Left kidney (tissue), 2 donors: ENCODE data around the gene RBCK1. TPM values are rescaled to one million over a fixed set of nuclear protein-coding genes. Genes with fewer than 3 reads are reported as not detected.
A peak's percentile ranks its signal among the peaks of the same experiment; 100 is the strongest.
"Not testable (repeated sequence)": the region's sequence is repeated elsewhere in the genome, so short reads cannot be mapped to it uniquely, and the experiment has no call there.

Experiments used
- DNase-seq: peaks from one replicate; pipeline ENCODE4 v3.0.0-alpha.2; 2013
- polyA plus RNA-seq: library from polyadenylated mRNA; unstranded; fragments of 120-200 nt; gene quantifications from one replicate; pipeline ENCODE4 v1.2.1, GENCODE V29; 2013; ENCODE audit not compliant: insufficient read length

The RBCK1 gene
- polyA plus RNA-seq, 1 donor, result 94.4 TPM

DNA sequence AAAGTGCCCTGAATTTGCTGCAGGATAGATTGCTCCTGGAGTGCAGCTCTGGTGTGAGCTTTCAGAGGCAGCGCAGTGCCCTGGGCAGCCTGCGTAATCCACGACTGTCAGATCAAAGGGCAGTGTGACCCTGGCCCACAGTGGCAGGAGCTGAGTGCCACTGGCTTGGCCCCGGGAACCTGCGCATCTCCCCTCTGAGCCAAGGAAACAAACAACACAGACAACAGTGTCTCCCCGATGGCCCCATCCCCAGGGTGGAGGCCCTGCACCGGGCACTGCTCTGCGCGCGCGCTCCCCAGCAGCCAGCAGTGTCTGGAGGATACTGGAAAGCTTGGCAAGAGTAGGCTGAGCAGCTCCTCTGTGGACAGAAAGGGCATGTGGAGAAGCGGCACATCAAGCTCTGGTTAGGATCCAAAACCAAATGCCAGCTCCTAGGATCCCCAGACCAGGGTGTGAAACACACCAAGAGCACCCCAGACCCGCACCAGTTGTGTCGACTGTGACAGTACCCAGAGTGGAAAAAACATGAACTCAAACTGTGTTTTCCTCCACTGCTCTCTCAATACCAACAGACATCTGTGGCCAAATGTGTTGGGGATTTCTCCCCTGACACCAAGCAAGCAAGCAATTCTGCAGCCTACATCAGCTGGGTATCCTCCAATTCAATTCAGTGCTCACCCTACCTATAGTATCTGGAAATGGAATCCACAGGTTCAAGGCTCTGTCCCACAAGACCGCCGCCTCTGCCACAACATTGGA lies 26.7 kb downstream of the RBCK1 start:
- DNase-seq, result no peak

DNA sequence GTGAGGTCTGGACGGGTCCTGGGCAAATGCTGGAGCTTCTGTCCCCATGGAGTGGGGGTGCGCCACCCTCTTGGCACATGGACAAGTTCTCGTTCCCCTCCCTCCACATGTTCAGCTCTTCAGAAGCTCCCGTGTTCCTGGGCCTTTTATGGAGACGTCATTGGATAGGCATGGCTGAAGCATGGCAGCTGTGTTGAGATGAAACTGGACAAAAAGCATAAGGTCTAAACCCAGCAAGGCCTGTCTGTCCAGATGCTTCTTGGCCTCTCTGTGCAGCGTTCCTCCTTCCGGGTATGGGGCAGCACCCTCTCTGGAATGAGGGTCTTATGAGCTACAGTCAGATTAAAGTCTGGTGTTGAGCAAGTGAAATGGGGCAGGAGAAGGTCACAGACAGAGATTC lies 27.5 kb downstream of the RBCK1 start:
- DNase-seq, result no peak

DNA sequence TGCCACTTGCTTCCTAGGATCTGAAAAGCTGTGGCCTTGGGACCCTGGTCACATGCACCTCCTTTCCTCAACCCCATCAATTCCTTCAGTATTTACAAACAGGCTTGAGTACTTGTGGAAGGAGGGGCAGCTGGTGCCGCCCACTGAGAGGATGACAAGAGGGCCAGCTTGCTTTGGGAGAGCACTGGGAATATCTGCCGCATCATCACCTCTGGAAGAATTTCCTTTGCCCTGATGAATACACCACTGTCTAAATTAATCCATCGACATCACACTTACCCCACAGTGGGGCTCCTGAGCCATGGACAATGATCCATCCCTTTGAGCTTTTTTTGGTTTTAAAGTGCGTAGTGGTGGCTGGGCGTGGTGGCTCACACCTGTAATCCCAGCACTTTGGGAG lies 28.4 kb downstream of the RBCK1 start:
- no peak for DNase-seq

DNA sequence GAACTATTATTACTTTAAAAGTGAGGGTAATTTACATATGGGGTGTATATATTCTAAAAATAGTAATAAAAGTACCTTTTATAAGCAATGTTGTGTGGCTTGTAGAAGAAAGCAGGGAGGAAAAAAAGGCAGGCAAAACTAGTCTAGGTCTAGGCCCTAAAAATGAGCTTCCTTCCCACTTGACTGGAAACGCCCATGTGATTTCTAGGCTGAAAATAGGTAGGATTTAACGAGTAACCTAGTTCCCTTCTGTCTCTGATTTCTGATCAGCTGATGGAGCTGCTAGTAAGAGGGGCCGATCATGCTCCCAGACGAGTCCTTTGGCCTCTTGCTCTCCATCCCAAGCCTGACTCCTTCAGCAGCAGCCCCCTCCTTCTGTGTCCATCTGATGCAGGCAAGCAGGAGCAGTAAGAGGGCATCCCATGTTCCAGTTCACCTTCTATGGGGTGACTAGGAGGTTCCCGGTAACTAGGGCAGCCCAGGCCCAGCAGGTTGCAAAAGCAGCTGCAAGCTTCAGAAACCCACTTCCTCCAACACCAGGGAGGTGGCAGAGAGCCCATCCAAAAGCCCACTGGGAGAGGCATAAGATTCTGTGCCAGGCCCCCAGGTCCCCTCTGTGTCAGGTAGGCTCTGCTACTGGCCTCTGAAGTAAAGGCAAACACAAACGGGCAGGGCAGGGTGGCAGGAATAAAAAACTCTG lies 29.8 kb downstream of the RBCK1 start:
- no peak for DNase-seq

DNA sequence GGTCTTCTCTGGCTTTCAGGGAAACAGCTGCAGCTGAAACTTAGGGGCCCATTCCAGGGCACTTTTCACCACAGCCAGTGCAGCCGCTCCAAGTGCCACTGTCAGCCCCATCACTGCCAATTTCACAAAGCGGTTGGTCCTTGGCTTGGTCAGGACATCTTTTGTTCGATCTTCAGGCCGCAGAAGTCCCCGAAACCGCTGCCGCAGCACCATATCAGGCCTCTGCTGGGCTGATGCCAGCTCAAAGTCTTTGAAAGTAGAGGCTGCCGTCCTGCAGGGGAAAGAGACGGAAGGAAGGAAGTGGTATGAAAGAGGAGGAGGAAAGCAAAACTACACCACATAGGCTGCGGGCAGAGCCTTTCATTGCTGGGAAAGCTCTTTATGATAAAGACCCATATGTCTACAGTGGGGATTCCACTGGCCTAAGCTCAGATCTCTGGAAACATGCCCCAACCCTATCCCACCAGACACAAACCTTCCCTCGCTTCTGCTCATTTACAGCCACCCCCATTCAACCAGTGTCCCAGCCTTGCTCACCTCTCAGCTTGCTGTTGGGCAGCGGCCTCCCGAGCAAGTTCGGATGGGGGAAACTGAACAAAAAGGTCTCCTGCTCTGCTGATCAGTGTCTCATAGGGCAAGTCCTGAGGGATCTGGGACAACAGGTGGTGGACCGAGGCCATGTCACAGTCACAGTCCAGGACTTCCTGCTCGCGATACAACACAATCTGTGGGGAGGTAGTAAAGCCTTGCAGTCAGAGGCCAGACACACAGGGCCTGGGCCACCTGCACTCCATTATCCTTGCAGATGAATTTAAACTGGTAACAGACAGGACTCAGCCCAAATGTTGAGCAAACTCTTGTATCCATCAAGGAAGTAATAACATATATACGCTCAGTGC lies 30.7 kb downstream of the RBCK1 start:
- DNase-seq, result no peak

DNA sequence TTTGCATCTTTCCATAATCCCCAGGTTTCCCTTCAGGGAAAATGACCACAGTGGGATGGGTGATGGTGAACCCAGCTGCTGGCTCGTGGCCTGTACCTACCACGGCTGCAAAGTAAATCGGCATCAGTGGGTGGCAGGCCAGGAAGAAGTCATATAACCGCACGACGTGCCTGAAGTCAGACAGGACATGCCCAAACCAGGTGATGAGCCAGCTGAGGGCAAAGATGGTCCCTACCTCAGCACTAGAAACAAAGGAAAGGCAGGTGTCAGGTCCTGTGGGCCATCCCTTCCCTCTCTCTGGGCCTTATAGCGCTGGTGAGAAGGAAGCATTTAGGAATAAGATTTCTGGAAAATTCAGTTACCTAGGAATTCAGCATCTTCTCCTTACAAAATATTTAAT lies 32.0 kb downstream of the RBCK1 start:
- DNase-seq, result no peak

DNA sequence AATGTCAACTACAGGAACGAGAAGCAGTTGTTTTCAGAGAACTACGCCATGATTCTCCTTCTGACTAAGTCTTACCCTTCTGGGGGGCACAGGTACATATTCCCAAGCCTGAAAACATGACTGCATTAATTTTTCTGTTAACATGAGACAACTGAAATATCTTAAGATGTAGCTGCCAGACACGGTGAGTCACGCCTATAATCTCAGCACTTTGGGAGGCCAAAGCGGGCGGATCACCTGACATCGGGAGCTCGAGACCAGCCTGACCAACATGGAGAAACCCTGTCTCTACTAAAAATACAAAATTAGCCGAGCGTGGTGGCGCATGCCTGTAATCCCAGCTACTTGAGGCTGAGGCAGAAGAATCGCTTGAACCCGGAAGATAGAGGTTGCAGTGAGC lies 32.5 kb downstream of the RBCK1 start:
- no peak for DNase-seq

DNA sequence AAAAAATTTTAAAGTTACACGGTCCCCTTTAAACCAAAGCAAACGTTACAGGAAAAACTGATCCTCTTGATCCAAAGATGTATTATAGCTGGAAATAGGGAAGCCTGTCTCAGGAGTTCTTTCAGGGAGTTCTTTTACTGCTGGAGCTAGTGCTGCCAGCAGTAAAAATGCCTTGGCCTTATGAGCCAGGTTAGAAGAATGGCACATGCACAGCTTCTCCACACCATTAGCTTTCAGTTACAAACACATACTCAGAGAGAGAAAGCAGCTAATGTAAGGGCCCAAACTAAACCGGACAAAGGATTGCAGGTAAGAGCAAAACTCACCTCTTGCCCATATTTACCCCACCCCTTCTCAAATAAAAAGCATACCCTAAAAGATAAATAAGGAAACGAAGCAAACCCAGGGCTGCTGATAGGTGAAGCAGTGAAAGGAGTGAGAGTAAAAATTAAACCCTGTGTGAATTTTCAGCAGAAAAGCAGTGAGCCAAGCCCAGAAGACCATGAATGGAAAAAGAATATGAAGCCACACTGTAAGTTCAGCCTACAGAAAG lies 35.2 kb downstream of the RBCK1 start:
- DNase-seq, result no peak

DNA sequence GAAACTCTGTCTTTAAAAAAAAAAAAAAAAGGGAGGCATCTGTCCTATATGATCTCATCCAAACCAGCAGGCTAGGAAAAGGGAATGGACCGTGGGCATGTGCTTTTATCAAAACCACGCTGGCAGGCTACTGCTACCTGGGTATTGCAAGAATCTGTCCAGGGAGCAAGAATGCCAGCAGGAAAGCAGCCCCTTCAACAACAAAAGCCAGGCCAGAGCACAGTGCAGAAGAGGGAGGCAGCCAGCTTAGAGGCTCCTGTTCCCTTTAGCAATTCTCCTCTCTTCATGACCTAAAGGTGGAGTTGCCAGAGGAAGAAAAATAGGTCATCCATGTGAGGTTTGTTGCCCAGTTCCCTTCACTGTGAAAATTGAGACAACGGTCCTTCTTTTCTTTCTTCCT lies 36.0 kb downstream of the RBCK1 start:
- DNase-seq, result no peak

DNA sequence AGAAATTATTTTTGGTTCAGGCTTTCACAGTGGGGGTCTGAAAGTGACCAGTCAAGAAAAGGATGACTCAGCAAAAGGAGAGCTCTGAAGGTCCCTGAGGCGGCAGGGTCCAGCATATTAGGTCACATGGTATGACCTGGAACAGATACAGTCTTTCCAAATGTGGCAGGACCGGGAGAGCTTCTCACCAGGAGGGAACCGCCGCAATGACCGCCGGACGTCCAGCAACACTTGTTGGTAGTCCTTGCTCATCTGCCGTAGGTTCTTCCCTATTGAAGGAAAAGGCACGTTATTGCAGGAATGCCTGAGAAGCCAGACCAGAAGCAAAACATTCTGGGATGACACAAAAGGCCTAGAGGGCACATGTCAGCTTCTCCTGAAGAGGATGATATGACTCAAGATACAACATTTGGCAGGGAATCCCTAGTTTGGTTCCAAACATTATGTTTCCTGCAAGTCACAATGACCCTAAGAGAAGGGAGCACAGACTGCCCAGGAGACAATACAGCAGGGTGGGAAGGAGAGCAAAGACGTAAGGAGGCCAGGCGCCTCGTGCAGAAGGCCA lies 36.8 kb downstream of the RBCK1 start:
- DNase-seq, result no peak

DNA sequence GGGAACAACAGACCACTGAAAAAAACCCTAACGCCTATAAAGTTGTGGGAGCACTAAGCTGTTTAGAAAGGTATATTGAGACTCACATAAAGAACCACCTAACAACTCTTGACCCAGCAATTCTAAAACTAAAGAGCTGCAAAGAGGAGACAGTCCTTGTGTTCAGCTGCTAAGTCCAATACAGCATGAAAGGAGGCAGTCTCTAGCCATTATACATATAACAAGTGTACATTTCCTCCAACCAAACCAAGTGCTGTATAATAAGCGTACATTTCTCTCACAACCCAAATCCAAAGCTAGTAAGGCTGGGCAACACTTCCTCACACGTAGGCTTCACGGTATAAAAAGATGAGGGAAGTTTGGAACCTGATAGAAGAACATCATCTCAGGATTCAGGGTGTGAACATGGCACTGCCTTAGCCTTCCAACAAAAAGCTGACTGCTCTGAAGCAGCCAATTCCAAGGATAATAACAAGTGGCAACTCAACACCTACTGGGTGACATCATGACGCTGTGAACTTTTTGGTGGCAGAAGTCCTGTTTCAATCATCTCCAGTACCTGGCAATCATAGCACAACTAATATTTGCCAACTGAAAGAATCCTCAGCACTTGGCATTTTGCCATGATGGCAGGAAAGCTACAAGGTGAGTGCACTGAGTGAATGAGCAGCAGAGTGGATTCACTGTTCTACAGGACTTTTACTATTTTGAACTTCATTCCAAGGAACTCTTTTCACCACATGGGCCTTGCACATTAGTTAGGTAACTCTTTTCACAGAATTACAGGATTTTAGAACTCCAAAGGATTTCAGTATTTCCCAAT lies 37.6 kb downstream of the RBCK1 start:
- DNase-seq, result no peak

DNA sequence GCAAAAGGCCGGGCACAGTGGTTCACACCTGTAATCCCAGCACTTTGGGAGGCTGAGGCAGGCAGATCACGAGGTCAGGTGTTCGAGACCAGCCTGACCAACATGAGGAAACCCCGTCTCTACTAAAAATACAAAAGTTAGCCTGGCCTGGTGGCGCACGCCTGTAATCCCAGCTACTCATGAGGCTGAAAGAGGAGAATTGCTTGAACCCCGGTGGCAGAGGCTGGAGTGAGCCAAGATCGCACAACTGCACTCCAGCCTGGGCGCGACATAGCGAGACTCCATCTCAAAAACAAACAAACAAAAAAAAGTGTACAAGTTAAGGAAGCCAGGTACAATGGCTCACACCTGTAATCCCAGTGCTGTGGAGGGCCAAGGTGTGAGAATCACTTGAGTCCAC lies 43.9 kb downstream of the RBCK1 start:
- DNase-seq, result not testable (repeated sequence)

DNA sequence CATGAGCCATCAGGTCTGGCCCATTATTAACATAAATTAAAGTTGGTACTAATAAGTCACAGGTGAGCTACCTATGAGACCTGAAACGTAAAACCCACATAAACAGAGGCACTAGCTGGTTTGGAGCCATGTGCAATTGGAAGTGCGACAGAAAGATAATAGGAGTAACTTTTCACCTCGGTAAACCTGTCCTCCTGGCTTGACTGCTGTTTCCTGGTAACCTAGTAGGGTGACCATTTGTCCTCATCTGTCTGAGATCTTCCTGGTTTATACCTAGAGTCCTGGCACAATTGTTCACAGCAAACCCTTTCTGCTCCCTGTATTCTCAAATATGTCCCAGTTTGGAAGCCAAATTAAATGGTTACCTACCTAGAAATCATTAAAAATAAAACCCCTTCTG lies 46.9 kb downstream of the RBCK1 start:
- no peak for DNase-seq

DNA sequence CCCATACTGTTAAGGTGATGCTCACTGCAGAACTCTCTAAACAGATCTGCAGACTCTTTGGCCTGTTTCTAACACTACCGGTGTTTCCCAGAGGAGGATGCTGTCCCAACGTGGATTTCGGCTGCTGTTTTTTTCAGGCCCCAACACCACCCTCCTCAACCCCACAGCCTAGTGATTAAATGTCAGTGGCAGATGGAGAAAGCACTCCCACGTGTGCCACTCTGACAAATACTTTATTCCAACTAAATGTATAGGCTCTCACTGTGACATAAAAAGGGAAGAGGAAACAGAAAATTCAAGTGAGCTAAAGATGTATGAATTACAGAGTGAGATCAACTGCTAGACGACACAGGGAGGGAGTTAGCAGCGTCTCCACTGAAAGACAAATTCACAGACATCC lies 50.7 kb downstream of the RBCK1 start:
- no peak for DNase-seq

DNA sequence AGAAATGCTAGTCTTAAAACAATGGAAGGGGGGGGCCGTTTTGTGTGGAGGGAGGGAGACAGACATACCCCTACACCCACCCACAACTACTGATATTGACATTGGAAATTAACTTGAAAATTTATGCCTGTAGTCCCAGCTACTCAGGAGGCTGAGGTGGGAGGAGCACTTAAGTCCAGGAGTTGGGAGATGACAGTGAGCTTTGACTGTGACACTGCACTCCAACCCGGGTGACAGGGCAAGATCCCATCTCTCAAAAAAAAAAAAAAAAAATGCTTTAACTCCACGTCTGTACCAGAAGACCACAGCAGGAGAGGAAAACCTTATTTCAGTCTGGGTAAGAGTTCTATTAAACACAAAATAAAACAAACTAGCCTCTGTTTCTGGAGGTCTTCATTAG lies 52.1 kb downstream of the RBCK1 start:
- no peak for DNase-seq

DNA sequence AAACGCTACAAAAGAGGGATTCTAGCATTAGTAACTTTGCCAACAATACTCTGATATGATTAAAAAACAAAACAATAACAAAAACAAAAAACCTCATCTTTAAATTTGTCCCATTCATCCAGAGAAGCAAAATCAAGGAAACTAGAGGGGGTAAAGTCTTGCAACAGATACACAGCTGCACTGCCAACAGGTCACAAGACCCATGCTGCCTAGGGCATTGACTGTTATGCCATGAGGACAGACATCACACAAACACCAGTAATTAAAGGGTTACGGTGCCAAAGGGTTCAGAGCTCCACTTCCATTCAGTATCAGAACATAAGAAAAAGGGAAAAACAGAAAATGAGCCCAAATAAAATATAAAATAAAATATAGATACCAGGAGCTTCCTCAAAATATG lies 52.6 kb downstream of the RBCK1 start:
- DNase-seq, result no peak

DNA sequence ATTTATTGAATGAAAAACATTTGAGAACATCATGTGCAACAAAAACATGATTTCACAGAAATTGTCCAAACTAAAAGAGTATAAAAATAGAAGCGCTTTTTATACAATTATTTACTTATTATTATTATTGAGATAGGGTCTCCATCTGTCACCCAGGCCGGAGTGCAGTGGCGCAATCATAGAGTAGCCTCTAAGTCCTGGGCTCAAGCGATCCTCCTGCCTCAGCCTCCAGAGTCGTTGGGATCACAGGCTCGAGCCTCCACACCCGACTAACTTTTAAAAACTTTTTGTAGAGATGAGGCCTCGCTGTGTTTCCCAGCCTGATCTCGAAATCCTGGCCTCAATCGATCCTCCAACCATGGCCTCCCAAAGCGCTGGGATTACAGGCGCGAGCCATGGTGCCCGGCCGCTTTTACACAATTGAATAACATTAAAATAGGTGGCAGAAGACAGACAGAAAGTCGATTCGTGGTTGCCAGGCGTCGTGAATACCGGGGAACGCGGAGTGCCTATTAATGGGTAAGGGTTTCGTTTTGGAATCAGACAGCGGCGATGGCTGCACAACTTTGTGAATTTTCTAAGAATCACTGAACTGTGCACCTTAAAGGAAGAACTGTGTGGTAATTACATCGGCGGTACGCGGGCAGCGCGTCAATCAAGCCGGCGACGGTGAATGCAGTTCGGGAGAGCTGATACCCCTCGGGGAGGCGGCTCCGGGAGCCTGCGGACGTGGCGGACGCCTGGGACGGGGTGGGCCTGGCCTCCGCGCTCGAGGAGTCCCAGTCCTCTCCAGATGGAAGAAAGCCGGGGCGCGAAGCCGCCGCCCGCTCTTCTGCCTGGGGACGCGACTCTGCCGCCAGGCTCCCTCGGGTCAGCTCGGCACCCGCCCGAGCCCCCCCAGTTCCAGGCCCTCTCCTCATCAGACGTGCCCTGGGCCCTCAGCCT lies 53.4 kb downstream of the RBCK1 start:
- DNase-seq, result no peak

DNA sequence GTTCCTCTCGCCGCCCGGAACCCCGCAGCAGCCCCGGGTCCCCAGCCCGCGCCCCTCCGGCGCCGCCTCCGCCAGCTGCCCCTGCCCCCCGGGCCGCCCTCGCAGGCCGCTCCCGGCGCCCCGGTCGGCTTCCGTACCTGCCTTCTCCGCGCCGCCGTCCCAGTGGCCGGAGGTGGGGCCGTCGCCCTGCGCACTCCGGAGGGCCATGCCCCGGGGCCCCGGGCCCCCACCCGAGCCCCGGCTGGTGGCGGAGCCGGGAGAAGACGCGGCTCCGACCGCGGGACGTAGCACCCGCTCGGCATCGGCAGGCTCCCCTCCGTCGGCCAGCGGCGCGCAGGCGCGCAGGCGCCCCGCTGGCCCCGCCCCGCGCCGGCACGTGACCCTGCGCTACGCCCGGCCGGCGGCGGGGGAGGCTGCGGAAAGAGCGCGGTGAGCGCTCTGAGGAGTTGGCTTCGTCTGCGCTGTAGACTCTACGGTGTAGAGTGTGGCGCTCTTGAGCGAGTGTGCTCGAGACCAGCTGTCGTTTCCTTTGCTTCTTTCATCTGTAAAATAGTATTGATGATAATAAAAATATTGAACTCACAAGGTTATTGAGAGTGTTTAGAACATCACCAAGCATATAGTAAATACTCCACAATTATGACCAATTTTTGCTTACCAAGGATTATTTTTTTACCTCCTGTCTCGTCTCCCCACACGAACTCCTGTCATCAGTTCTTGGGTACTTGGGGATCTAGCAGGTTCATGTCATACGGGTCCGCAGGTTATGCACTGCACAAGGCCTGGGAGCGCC lies 54.3 kb downstream of the RBCK1 start, which contains the start of gene TBC1D20:
TSS of gene TBC1D20 (minus strand) at position 335 of the 793 bp plus-strand sequence. CDS start at position 207, 128 bp downstream.
- DNase-seq, result peak; percentile 88

DNA sequence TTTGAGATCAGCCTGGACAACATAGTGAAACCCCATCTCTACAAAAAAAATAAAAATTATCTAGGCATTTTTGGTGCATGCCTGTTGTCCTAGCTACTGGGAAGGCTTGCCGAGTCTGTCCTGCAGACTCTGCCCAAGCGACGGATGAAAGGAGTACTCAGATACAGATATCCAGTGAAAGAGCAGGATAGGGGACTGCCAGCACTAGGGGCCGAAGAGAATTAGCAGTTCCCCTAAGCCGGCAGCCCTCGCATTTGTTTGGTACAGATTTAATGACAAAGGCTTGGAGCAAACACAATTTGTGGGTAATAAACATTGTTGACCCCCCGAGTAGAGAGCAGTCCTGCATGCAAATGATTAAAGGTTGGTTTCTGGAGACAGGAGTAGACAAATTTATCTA lies 59.7 kb downstream of the RBCK1 start:
- no peak for DNase-seq
